ENCODE measurements around the gene CDH4. TPM values are rescaled to one million over a fixed set of nuclear protein-coding genes. Genes with fewer than 3 reads are reported as not detected.

Gene CDH4
- total and polyA plus RNA-seq, 8 donors: under 0.01 to 2.2 (median 0.11) TPM; not detected in 2

DNA sequence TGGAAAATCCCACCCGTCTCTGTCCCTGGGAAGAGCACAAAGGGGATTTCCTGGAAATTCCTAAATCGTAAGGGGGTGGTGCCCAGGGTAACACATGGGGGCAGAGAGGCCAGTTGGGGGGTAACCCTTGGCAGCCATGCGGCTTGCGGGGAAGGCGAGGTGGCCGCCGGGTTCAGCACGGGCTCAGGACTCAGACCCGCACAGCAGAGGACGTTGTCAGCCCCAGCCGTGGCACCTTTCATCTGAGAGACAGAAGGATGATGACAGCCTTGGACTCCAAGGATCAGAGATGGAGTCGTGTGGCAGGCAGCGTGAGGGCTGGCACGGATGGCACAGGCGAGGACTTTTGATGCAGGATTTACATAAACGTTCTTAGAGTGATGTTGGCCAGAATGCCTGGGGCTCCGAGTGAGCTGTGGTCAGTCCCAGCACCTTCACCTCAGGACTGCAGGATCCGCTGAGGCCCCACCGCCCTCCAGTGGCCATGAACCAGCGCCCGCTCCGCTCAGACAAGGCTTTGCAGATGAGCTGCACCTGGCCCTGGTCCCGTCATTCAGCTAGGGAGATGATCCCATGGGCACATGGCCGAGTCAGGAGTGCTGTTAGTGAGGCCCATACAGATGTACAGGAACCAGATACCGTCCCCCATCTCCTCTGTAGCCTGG lies 623.3 kb downstream of the CDH4 start:
- Histone ChIP-seq H3K4me3 (no peak overlapping the region), H3K36me3 (no peaks in the 10 kb centered on the region), H3K27me3 (peaks cover 0 to 57% (median 0%) of the 10 kb centered on the region in 3 donors), H3K27ac (no peak overlapping the region), H3K4me1 (no peaks in the 10 kb centered on the region), H3K9me3 (peaks cover 0 to 17% (median 9%) of the 10 kb centered on the region in 4 donors)
- 69 to 85% (median 73%) methylated on average over 20 to 25 of the region's 25 CpGs for WGBS, 5 donors
- TF ChIP-seq, protein P1, sequence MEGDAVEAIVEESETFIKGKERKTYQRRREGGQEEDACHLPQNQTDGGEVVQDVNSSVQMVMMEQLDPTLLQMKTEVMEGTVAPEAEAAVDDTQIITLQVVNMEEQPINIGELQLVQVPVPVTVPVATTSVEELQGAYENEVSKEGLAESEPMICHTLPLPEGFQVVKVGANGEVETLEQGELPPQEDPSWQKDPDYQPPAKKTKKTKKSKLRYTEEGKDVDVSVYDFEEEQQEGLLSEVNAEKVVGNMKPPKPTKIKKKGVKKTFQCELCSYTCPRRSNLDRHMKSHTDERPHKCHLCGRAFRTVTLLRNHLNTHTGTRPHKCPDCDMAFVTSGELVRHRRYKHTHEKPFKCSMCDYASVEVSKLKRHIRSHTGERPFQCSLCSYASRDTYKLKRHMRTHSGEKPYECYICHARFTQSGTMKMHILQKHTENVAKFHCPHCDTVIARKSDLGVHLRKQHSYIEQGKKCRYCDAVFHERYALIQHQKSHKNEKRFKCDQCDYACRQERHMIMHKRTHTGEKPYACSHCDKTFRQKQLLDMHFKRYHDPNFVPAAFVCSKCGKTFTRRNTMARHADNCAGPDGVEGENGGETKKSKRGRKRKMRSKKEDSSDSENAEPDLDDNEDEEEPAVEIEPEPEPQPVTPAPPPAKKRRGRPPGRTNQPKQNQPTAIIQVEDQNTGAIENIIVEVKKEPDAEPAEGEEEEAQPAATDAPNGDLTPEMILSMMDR (IDR thresholded peaks at IDR 0.05): no peak
- TF ChIP-seq POLR2AphosphoS5 (IDR thresholded peaks at IDR 0.05): no peak
- no peak for TF ChIP-seq EP300 (IDR thresholded peaks at IDR 0.05)
- no peak for TF ChIP-seq POLR2A (IDR thresholded peaks at IDR 0.05)
- intact Hi-C loops (cut with DNase I; ENCODE audit: low total_unique reads): no loop called here
- DNase-seq: peak in 1 of 2 donors; percentile 19

DNA sequence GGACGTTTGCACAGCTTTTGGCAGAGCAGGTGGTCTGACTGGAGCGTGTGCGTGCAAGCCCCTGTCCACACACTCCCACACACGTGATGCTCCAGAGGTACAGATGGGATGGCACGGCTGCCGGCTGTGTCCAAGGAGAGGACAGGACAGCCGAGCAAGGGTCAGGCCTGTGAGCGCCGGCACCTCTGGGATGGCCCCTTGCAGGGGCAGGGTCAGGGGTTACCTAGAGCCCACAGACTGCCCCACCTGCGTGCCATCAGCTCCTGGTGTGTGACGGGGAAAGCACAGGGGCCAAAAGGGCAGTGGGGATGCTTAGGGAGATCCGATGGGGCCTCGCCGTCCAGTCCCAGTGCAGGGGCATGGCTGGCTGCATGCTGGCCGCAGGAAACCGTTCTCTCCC lies 623.9 kb downstream of the CDH4 start:
- peaks cover 0 to 13% (median 9%) of the 10 kb centered on the region in 4 donors for H3K9me3 ChIP-seq
- intact Hi-C loops (cut with DNase I; ENCODE audit: low total_unique reads): no loop called here
- no peak overlapping the region for H3K4me3 ChIP-seq
- TF ChIP-seq, protein P1 (IDR thresholded peaks at IDR 0.05): no peak
- TF ChIP-seq POLR2A (IDR thresholded peaks at IDR 0.05): no peak
- no peak for TF ChIP-seq POLR2AphosphoS5 (IDR thresholded peaks at IDR 0.05)
- TF ChIP-seq EP300 (IDR thresholded peaks at IDR 0.05): no peak
- 66 to 79% (median 74%) methylated on average over 4 to 16 of the region's 16 CpGs for WGBS, 5 donors
- no peak for DNase-seq
- no peaks in the 10 kb centered on the region for H3K36me3 ChIP-seq
- H3K4me1 ChIP-seq: no peaks in the 10 kb centered on the region
- H3K27me3 ChIP-seq: peaks cover 0 to 62% (median 0%) of the 10 kb centered on the region in 3 donors
- H3K27ac ChIP-seq: no peak overlapping the region

DNA sequence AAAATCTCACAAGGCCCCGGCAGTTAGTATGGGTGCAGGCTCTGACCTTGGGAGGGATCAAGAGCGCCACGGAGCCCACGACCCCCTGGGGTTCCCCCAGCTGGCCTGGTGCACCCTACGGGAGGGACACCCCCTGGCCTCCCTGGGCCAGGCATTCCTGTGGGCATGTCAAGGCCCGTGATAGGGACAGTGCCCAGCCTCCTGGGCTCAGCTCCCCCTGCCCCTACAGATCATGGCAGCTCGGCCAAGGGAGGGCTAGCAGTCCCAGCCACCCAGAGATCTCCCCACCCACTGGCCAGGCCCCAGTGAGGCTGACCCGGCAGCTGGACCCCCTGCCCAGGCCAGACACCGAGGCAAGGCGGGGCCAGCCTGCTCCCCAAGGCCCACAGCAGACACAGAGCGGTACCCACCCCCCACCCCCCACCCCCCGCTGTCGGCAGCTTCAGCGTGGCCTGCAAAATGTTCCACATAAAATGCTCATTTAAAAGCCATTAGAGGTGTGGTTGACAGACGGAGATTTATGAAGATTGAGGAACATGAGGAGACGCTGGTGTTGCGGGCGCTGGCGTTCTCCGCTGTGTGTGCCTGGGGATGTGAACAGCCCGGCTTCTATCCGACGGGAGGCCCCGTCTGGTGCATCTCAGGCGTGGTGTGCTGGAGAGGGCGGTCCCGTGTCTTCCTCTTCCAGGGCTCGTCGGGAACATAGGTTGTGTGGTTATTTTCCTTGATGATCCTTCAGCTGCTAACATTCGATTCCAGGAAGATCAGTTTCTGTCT lies 625.1 kb downstream of the CDH4 start:
- TF ChIP-seq POLR2A (IDR thresholded peaks at IDR 0.05) (no peak), POLR2AphosphoS5 (IDR thresholded peaks at IDR 0.05) (no peak), EP300 (IDR thresholded peaks at IDR 0.05) (no peak)
- TF ChIP-seq, protein P1 (IDR thresholded peaks at IDR 0.05): no peak
- Histone ChIP-seq H3K27me3 (peaks cover 0 to 73% (median 0%) of the 10 kb centered on the region in 3 donors), H3K4me1 (no peaks in the 10 kb centered on the region), H3K27ac (no peak overlapping the region), H3K4me3 (no peak overlapping the region), H3K9me3 (peaks cover 0 to 1% (median 0%) of the 10 kb centered on the region in 4 donors), H3K36me3 (no peaks in the 10 kb centered on the region)
- no peak for DNase-seq
- WGBS, 5 donors: 64 to 81% (median 77%) methylated on average over 26 to 30 of the region's 30 CpGs
- intact Hi-C loops (cut with DNase I; ENCODE audit: low total_unique reads): no loop called here

DNA sequence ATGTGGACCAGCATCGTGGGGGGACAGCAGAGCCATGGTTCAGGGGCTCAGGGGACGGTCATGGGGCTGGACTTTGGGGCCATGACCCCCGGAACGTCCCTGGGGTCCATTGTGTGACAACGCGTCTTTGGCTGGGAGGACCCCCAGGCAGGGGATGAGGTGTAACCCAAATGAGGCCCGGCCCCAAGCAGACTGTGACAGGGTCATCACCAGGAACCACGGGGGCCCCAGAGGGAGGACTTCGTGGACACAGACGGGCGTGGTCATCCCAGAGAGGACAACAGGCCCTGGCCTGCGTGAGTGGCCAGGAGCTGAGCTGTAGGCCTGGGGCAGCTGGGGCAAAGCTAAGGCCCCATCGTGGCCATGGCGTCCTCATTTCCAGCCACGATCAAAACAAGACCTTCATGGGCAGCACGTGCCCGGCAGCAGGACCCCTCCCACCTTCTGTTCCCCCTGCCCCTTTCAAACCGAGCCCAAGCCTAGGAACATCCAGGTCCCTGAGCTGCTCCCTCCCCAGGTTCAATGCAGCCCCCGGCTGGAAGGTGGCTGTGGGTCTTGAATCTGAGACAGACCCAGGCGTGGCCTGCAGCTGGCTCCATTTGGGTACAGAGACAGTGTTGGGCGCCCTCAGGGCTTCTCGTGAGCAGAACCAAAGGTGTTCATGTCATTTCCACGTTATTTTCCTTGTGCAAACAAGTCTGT lies 625.9 kb downstream of the CDH4 start:
- no peaks in the 10 kb centered on the region for H3K36me3 ChIP-seq
- DNase-seq: no peak
- WGBS, 5 donors: 71 to 80% (median 77%) methylated on average over 20 to 23 of the region's 23 CpGs
- no peaks in the 10 kb centered on the region for H3K4me1 ChIP-seq
- peaks cover 0 to 79% (median under 1%) of the 10 kb centered on the region in 3 donors for H3K27me3 ChIP-seq
- no peak overlapping the region for H3K4me3 ChIP-seq
- intact Hi-C loops (cut with DNase I; ENCODE audit: low total_unique reads): no loop called here
- H3K9me3 ChIP-seq: no peaks in the 10 kb centered on the region
- no peak for TF ChIP-seq POLR2A (IDR thresholded peaks at IDR 0.05)
- no peak for TF ChIP-seq EP300 (IDR thresholded peaks at IDR 0.05)
- no peak for TF ChIP-seq POLR2AphosphoS5 (IDR thresholded peaks at IDR 0.05)
- H3K27ac ChIP-seq: no peak overlapping the region
